ENCODE results near the gene CLRN3. TPM values are rescaled to one million over a fixed set of nuclear protein-coding genes. Genes with fewer than 3 reads are reported as not detected.

CLRN3 gene
- total RNA-seq, 2 donors from 2014 or later = 76.8 to 110 TPM

- Histone ChIP-seq H3K4me3 (no peak overlapping the region), H3K27ac (no peak overlapping the region), H3K27me3 (no peaks in the 10 kb centered on the region), H3K9me3 (no peaks in the 10 kb centered on the region), H3K4me1 (no peaks in the 10 kb centered on the region), H3K9ac (ENCODE audit: low read depth in 2 of 2, low read length in 2 of 2) (no peak overlapping the region), H3K36me3 (no peaks in the 10 kb centered on the region)
- DNase-seq = no peak
- TF ChIP-seq CTCF (IDR thresholded peaks at IDR 0.05) = no peak
- intact Hi-C loops (cut with DNase I) = loop anchor here (5.0 kb wide), 2 partner anchors 133 to 288 kb away; no protein-coding TSS in a partner anchor
Measured at GRCh38 chr10:127849921-127850320, 42.8 kb downstream of the CLRN3 start.

- no peak overlapping the region for H3K4me3 ChIP-seq
- no peaks in the 10 kb centered on the region for H3K27me3 ChIP-seq
- no peak overlapping the region for H3K9ac ChIP-seq (ENCODE audit: low read depth in 2 of 2, low read length in 2 of 2)
- no peaks in the 10 kb centered on the region for H3K4me1 ChIP-seq
- intact Hi-C loops (cut with DNase I) = no loop called here
- TF ChIP-seq CTCF (IDR thresholded peaks at IDR 0.05) = no peak
- H3K27ac ChIP-seq = no peak overlapping the region
- no peaks in the 10 kb centered on the region for H3K36me3 ChIP-seq
- H3K9me3 ChIP-seq = no peaks in the 10 kb centered on the region
- no peak for DNase-seq
Measured at GRCh38 chr10:127849224-127849623, 43.5 kb downstream of the CLRN3 start.

- DNase-seq = no peak
- no peaks in the 10 kb centered on the region for H3K27me3 ChIP-seq
- intact Hi-C loops (cut with DNase I) = no loop called here
- H3K36me3 ChIP-seq = no peaks in the 10 kb centered on the region
- H3K9me3 ChIP-seq = no peaks in the 10 kb centered on the region
- H3K4me3 ChIP-seq = no peak overlapping the region
- no peaks in the 10 kb centered on the region for H3K4me1 ChIP-seq
- H3K27ac ChIP-seq = no peak overlapping the region
- H3K9ac ChIP-seq (ENCODE audit: low read depth in 2 of 2, low read length in 2 of 2) = no peak overlapping the region
- TF ChIP-seq CTCF (IDR thresholded peaks at IDR 0.05) = no peak
Measured at GRCh38 chr10:127848226-127848625, 44.5 kb downstream of the CLRN3 start.

- no peak for DNase-seq
- intact Hi-C loops (cut with DNase I) = no loop called here
- Histone ChIP-seq H3K4me3 (no peak overlapping the region), H3K36me3 (no peaks in the 10 kb centered on the region), H3K9me3 (no peaks in the 10 kb centered on the region), H3K9ac (ENCODE audit: low read depth in 2 of 2, low read length in 2 of 2) (no peak overlapping the region), H3K27ac (no peak overlapping the region), H3K4me1 (no peaks in the 10 kb centered on the region), H3K27me3 (no peaks in the 10 kb centered on the region)
- TF ChIP-seq CTCF (IDR thresholded peaks at IDR 0.05) = no peak
Measured at GRCh38 chr10:127845756-127846155, 47.0 kb downstream of the CLRN3 start.

- no peaks in the 10 kb centered on the region for H3K27me3 ChIP-seq
- H3K36me3 ChIP-seq = no peaks in the 10 kb centered on the region
- H3K4me3 ChIP-seq = no peak overlapping the region
- no peak for TF ChIP-seq CTCF (IDR thresholded peaks at IDR 0.05)
- no peaks in the 10 kb centered on the region for H3K4me1 ChIP-seq
- DNase-seq = no peak
- no peak overlapping the region for H3K27ac ChIP-seq
- H3K9ac ChIP-seq (ENCODE audit: low read depth in 2 of 2, low read length in 2 of 2) = no peak overlapping the region
- intact Hi-C loops (cut with DNase I) = no loop called here
- H3K9me3 ChIP-seq = no peaks in the 10 kb centered on the region
Measured at GRCh38 chr10:127840884-127841283, 51.9 kb downstream of the CLRN3 start.

- H3K36me3 ChIP-seq = no peaks in the 10 kb centered on the region
- no peaks in the 10 kb centered on the region for H3K4me1 ChIP-seq
- no peak for DNase-seq
- no peak overlapping the region for H3K9ac ChIP-seq (ENCODE audit: low read depth in 2 of 2, low read length in 2 of 2)
- intact Hi-C loops (cut with DNase I) = no loop called here
- no peak overlapping the region for H3K27ac ChIP-seq
- H3K27me3 ChIP-seq = no peaks in the 10 kb centered on the region
- no peak for TF ChIP-seq CTCF (IDR thresholded peaks at IDR 0.05)
- no peak overlapping the region for H3K4me3 ChIP-seq
- H3K9me3 ChIP-seq = no peaks in the 10 kb centered on the region
Measured at GRCh38 chr10:127836966-127837365, 55.8 kb downstream of the CLRN3 start.
